Fibroblast of mammary gland (primary cell): Measurements from ENCODE around the gene CACNA1B.

ENCODE experiments used
- DNase-seq: peaks from one replicate; pipeline ENCODE4 v3.0.0-alpha.2; 2010; ENCODE audit warnings: low read depth
- H3K4me3 ChIP-seq: 2 replicates; pipeline ENCODE4 v1.5.1; 2011; ENCODE audit warnings: low read depth, mild to moderate bottlenecking, low read length, moderate library complexity; ENCODE audit not compliant: control insufficient read depth
- CTCF ChIP-seq: conservative IDR thresholded peaks from 2 replicates; pipeline ENCODE4 v1.5.1; 2011; ENCODE audit warnings: low read depth, low read length, inconsistent platforms; ENCODE audit not compliant: control insufficient read depth, insufficient read depth

Gene CACNA1B

GRCh38 chr9:138099803-138100598, 222.4 kb downstream of the CACNA1B start:
- no peak for TF ChIP-seq CTCF
- DNase-seq = no peak
- no peak overlapping the region for H3K4me3 ChIP-seq

- no peak for TF ChIP-seq CTCF
- H3K4me3 ChIP-seq = no peak overlapping the region
- DNase-seq = no peak
Observed at GRCh38 chr9:138100711-138101350, 223.2 kb downstream of the CACNA1B start.

- DNase-seq = no peak
- H3K4me3 ChIP-seq = no peak overlapping the region
- no peak for TF ChIP-seq CTCF
Observed at GRCh38 chr9:138101444-138102234, 224.1 kb downstream of the CACNA1B start.

- no peak for DNase-seq
- no peak for TF ChIP-seq CTCF
- no peak overlapping the region for H3K4me3 ChIP-seq
Observed at GRCh38 chr9:138102246-138103051, 224.9 kb downstream of the CACNA1B start.

- H3K4me3 ChIP-seq = no peak overlapping the region
- TF ChIP-seq CTCF = no peak
- no peak for DNase-seq
Observed at GRCh38 chr9:138103111-138103848, 225.7 kb downstream of the CACNA1B start.
